Inferior parietal cortex (tissue), 1 donor: ENCODE measurements around the gene PDC.
"Not testable (repeated sequence)": the region's sequence is repeated elsewhere in the genome, so short reads cannot be mapped to it uniquely, and the experiment has no call there.

ENCODE experiments used
- DNase-seq: peaks from one replicate; pipeline ENCODE4 v3.0.0-alpha.2; 2016; ENCODE audit errors: extremely low spot score

PDC gene

DNA sequence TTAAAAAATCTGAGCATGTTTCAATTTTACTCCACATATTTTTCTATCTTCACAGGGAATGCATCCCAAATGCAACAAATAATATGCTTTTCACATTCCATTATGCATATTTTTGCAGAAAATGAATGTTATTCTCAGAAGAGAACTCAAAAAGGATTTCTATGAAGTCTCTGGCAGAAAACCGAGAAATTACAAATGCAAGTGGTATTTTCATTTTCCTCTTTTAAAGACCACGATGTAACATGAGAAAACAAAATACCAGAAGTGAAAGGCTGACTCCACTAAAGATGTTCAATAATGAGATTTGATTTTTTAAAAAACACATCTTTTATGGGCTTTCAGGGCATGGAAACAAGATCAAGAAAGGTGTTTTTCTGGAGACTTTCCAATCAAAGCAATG is 5.0 kb upstream of the PDC start:
- no peak for DNase-seq

DNA sequence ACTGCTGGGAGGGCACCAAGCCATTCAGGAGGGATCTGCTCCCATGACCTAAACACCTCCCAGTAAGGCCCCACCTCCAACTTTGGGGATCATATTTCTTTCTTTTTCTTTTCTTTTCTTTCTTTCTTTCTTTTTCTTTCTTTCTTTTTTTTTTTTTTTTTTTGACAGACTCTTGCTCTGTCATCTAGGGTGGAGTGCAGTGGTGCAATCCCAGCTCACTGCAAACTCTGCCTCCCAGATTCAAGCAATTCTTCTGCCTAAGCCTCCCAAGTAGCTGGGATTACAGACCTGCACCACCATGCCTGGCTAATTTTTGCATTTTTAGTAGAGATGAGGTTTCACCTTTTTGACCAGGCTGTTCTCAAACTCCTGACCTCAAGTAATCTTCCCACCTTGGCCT is 4.6 kb upstream of the PDC start:
- not testable (repeated sequence) for DNase-seq

DNA sequence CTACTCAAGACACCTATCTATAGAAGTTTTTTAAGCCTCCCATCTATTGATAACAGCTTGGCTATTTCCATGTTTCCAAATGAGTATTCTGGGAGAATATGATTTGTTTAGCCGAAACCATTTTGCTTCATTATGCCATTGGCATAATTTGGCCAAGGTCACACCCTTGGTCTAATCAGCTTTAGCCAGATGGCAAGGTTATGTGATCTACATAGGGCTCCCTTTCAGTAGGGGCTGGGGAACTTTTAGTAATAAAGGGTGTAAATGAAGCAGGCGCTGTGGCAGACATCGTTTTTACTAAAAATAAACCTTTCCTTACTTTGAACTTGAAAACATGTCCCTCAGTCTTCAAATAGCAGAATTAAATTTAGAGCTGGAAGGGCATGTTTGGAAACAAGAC is 3.0 kb upstream of the PDC start:
- DNase-seq = no peak

GRCh38 chr1:186463511-186463910 is 2.6 kb upstream of the PDC start:
- DNase-seq = no peak

- not testable (repeated sequence) for DNase-seq
These were observed 1.8 kb downstream of the PDC start for GRCh38 chr1:186459161-186459560.

DNA sequence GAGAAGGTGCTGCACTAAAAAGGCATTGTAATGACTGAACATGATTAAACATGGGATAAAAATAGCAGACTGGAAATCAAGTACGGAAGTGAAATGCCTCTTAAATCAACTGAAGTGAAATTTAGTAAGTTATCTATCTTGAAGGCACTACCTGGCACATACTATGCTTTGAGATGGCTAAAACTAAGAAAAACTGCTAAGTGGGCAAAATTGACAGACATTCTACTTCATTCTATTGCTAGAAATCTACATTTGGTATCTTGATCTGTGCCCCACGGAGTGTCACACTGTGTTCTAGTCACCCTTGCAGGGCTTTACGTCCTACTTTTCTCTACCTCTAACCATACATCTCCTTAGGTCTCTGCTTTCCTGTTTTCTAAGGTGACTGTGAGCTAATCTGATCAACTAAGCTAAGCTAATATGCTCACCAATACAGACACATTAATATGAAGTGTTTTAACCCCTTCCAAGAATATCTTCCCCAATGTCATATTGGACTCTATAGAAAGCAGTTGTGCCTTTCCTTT is 4.1 kb downstream of the PDC start:
- DNase-seq = no peak

DNA sequence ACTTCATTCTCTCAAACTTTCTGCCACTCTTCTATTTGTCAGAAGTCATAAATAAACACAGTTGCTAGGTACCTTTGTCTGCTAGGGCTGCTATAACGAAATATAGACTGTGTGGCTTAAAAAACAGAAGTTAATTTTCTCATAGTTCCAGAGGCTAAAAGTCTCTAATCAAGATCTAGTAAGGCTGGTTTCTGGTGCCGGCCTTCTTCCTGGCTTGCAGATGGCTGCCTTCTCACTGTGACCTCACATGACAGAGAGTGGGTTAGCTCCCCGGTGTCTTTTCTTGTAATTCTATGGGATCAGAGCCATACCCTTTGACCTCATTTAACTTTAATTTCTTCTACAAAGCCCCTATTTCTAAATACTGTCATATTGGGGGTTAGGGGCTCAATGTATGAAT is 5.9 kb downstream of the PDC start:
- no peak for DNase-seq

GRCh38 chr1:186446152-186446551 is 14.8 kb downstream of the PDC start:
- DNase-seq = no peak

GRCh38 chr1:186443638-186444037 is 17.3 kb downstream of the PDC start:
- DNase-seq = no peak

DNA sequence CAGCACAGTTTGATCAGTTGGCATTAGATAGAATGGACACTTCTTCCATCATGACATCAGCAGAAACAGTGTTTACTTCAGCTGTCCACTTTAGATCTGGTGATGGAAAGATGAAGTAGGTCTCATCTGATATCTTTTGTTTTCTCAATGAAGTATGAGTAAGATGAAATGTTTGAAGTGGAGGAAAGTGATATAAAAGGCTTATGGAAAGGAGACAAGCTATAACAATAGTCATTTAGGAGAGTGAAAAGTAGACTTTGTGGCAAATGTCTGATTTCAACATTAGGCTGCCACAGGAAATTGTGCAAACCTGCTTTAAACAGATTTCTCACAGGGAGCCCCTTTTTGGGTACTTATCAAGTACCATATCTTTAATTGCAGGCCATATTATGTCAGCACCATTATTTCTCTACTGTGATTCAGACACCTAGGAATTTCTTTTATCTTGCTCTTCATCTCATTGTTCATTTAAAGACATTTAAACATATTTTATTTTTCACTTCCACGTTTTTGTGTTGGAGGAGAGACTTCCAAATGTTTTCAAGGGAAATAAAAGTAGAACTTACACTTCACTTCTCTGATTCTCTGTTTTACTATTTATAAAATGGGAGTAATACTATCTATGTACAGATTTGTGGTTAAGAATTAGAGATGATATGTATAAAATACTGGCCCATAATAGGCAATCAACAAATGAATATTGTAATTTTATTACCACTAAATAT is 18.1 kb downstream of the PDC start:
- DNase-seq = no peak

DNA sequence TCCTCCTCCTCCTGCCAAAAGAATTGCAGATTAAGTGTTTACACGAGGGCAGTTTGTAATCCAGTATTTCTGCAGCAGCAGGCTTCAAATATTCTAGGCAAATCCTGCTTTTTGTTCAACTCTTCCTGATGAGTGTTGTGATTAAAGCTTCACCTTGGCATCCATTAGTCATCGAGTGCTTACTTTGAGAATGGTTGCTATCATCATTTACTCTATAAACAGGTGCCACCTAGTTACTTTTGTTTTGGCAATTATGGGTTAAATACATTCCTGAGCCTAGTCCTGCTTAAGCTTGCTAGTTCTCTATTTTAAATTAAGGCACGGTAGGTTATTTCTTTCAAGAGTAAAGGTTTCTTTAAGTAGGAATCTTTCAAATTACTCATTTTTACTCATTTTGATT is 20.3 kb downstream of the PDC start:
- DNase-seq = no peak

DNA sequence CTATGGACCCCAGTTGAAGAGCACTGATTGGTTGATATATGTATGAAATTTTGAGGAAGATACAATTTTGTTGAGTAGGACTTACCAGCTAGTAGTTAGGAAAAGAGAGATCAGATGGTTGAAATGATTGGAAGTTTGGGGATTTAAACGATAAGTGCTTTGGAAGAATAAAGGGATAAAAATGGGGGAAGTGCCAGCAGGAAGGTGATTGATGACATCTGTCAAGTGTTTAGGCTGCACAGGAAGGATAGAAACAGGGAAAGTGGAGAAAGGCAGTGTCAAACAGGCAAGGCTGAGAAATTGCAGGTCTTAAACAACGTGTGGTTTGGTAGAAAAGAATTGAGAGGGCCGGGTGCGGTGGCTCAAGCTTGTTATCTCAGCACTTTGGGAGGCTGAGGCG is 22.3 kb downstream of the PDC start:
- no peak for DNase-seq

- DNase-seq = no peak
These were observed 25.6 kb downstream of the PDC start for GRCh38 chr1:186435336-186435735.

DNA sequence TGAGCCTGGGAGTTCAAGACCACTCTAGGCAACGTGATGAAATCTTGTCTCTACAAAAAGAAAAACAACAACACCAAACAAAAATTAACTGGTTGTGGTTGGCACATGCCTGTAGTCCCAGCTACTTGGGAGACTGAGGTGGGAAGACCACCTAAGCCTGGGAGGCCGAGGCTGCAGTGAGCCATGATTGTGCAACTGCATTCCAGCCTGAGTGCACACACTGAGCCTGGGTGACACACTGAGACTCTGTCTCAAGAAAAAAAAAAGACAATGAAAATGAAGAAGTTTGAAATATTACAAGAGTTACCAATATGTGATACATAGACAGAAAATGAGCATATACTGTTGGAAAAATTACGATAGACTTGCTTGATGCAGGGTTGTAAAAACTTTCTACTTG is 31.9 kb downstream of the PDC start:
- no peak for DNase-seq

- DNase-seq = no peak
These were observed 34.8 kb downstream of the PDC start for GRCh38 chr1:186426118-186426517.

GRCh38 chr1:186424539-186424938 is 36.4 kb downstream of the PDC start:
- no peak for DNase-seq

DNA sequence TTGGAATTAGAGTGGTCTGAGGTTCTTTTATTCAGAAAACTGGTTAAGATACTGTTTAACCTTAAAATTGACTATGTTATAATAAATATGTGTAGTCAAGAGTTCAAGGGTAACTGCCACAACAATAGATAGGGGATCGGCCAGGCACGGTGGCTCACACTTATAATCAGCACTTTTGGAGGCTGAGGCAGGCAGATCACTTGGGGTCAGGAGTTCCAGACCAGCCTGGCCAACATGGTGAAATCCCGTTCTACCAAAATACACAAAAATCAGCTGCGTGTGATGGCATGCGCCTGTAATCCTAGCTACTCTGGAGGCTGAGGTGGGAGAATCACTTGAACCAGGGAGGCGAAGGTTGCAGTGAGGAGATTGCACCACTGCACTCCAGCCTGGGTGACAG is 39.5 kb downstream of the PDC start:
- DNase-seq = no peak

DNA sequence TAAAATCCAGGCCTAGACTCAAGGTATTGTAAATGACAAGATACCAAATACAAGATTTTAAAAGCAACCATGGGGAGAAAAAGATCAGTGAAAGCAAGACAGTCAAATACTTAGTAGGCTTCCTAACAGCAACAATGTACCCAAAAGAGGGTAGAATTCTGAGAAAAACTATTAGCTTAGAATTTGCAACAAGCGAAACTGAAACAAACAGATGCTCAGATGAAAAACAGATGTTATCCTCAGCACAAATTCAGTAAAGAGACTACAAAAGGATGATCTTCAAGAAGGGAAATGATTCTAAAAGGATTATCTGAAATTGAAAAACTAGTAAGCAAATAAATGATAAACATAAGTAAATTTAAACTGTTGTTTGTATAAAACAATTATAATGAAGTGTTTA is 40.0 kb downstream of the PDC start:
- DNase-seq = no peak

- no peak for DNase-seq
These were observed 40.6 kb downstream of the PDC start for GRCh38 chr1:186420311-186420710.

DNA sequence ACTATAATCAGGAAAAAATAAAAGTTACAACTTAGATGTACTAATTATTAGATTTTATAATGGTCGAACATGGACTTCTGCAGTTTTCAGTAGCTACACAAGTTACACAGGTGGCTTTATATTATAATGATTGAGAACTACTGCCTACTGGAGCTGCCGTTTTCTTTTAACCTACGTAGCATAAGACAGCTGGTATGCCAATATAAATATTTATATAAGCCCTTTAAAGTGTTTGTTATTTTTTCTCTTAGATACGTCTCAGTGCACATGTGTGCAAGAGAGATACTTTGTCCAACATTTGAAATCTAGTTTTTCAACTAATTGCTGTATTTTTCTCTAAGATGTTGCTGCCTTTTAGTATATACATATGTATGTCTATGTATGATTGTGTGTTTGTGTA is 42.4 kb downstream of the PDC start:
- no peak for DNase-seq

DNA sequence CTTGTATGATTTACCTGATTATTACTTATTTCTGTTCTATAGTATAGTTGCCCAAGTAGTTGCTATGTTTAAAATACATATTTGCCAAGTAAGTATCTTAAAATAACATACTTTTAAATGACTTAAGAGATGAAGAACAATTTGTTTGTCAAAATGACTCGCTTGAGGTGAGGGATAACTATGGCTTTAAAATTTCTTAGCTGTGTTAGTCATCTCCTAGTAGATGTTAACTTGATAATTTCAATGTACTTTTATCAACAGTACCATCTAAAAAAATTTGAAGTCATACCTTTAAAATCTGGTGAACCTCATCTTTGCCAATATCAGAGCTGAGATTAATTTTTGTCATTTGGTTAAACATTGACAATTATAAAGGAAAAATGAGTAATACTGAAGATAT is 47.6 kb downstream of the PDC start:
- DNase-seq = no peak

GRCh38 chr1:186409091-186409490 is 51.8 kb downstream of the PDC start:
- DNase-seq = no peak

DNA sequence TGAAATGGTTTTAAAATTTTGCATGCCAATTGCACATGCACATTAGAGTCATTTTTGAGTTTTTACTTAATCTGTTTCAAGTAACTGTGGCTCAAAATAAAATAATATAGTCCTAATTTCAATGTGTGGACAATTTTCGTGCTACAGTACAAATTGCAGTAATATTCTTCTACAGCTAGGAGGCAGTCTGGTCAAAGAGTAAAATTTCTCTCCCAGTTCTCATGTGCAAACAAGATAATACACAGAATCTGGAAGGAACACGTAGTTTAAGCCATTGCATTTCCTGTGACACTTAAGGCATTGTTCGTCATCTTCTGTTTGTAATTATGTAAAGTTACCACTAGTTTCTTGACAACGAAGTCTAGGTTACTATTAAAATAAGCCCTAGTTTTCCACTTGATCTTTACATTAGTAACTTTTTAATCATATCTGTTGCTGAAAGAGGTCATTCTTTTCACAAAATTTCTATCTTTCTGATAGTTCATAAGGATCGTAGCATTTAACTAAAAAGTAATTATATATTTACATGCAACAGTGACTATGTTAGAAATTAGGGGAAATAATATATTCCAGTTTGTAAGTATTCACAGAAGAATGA is 56.4 kb downstream of the PDC start:
- peak; percentile 72 for DNase-seq

GRCh38 chr1:186403632-186404031 is 57.3 kb downstream of the PDC start:
- no peak for DNase-seq
